ENCODE data around the gene CPNE4.

DNA sequence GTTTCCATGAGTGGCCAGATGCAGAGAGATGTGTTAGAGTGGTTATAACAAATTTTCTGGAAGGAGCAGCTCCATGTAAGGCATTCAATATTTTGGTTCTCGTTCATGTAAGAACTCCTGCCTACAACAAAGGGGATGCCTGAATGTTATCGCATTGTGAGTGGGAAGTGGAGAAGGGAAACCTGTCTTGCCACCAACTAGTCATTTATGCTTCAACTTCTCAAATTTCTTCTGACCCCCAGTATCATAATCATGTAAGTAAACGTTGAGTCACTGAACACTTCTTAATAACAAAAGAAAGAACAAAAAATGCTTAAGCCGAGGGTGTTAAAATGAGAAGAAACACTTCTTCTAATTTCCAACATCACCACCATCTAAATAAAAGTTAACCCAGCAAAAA, 470.0 kb downstream of the CPNE4 start:
- TF ChIP-seq, protein P1, sequence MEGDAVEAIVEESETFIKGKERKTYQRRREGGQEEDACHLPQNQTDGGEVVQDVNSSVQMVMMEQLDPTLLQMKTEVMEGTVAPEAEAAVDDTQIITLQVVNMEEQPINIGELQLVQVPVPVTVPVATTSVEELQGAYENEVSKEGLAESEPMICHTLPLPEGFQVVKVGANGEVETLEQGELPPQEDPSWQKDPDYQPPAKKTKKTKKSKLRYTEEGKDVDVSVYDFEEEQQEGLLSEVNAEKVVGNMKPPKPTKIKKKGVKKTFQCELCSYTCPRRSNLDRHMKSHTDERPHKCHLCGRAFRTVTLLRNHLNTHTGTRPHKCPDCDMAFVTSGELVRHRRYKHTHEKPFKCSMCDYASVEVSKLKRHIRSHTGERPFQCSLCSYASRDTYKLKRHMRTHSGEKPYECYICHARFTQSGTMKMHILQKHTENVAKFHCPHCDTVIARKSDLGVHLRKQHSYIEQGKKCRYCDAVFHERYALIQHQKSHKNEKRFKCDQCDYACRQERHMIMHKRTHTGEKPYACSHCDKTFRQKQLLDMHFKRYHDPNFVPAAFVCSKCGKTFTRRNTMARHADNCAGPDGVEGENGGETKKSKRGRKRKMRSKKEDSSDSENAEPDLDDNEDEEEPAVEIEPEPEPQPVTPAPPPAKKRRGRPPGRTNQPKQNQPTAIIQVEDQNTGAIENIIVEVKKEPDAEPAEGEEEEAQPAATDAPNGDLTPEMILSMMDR (IDR thresholded peaks at IDR 0.05; ENCODE audit: low read length), result no peak
- TF ChIP-seq EZH2 (optimal IDR thresholded peaks at IDR 0.05; ENCODE audit: low read depth, low read length), result no peak
- TF ChIP-seq EZH2phosphoT487 (IDR thresholded peaks at IDR 0.05; ENCODE audit: low read length), result no peak
